Stimulated activated naive B cell treated with anti-CD40 and anti-IgM and Interleukin-4, amounts not matched to agents 10 μg/mL and 1 μg/mL and 100 μg/mL, for 72 hours (primary cell): Measurements from ENCODE around the gene GPRIN3.
"Not testable (repeated sequence)": the region's sequence is repeated elsewhere in the genome, so short reads cannot be mapped to it uniquely, and the experiment has no call there.

ENCODE experiments used
- ATAC-seq, 2 donors: fragments of 150-1000 bp; cut with Tn5 transposase; replicated peaks; 2 replicates each; pipeline ENCODE4 v1.10.0; 2021; ENCODE audit warnings: moderate library complexity in 1 of 2
- DNase-seq: peaks from one replicate; pipeline ENCODE4 v3.0.0; 2021
- H3K27ac Mint-ChIP-seq: one replicate; pipeline ENCODE4 v1.8.0; 2022; ENCODE audit warnings: mild to moderate bottlenecking, mixed read lengths
- H3K27me3 Mint-ChIP-seq, 2 donors: one replicate each; pipeline ENCODE4 v1.8.0; 2022; ENCODE audit warnings: mixed read lengths in 2 of 2
- H3K36me3 Mint-ChIP-seq, 2 donors: one replicate each; pipeline ENCODE4 v1.8.0; 2022; ENCODE audit warnings: mixed read lengths in 2 of 2, mild to moderate bottlenecking in 1 of 2
- H3K4me1 Mint-ChIP-seq, 2 donors: one replicate each; pipeline ENCODE4 v1.8.0; 2022; ENCODE audit warnings: mixed read lengths in 2 of 2, mild to moderate bottlenecking in 1 of 2
- H3K4me3 Mint-ChIP-seq, 2 donors: one replicate each; pipeline ENCODE4 v1.8.0; 2022; ENCODE audit warnings: mild to moderate bottlenecking in 2 of 2, mixed read lengths in 2 of 2, moderate library complexity in 1 of 2
- H3K9me3 Mint-ChIP-seq, 2 donors: one replicate each; pipeline ENCODE4 v1.8.0; 2022; ENCODE audit warnings: mixed read lengths in 2 of 2, mild to moderate bottlenecking in 1 of 2

The GPRIN3 gene

GRCh38 chr4:89254347-89254746 is 53.3 kb downstream of the GPRIN3 start:
- not testable (repeated sequence) for H3K4me1 Mint-ChIP-seq, H3K4me3 Mint-ChIP-seq, H3K36me3 Mint-ChIP-seq, H3K27ac Mint-ChIP-seq, ATAC-seq, H3K9me3 Mint-ChIP-seq, DNase-seq
- H3K27me3 Mint-ChIP-seq: peaks cover 6 to 11% of the 10 kb centered on the region in 2 donors

GRCh38 chr4:89253935-89254334 is 53.7 kb downstream of the GPRIN3 start:
- no peaks in the 10 kb centered on the region for H3K36me3 Mint-ChIP-seq
- no peaks in the 10 kb centered on the region for H3K9me3 Mint-ChIP-seq
- H3K27me3 Mint-ChIP-seq: peaks cover 6 to 11% of the 10 kb centered on the region in 2 donors
- ATAC-seq (no peak), DNase-seq (no peak)
- no peak overlapping the region for H3K4me3 Mint-ChIP-seq
- H3K4me1 Mint-ChIP-seq: peaks cover 0 to 3% of the 10 kb centered on the region in 2 donors
- no peak overlapping the region for H3K27ac Mint-ChIP-seq

- no peak for DNase-seq
- H3K9me3 Mint-ChIP-seq: no peaks in the 10 kb centered on the region
- peaks cover 6 to 11% of the 10 kb centered on the region in 2 donors for H3K27me3 Mint-ChIP-seq
- no peaks in the 10 kb centered on the region for H3K36me3 Mint-ChIP-seq
- peaks cover 0 to 3% of the 10 kb centered on the region in 2 donors for H3K4me1 Mint-ChIP-seq
- H3K4me3 Mint-ChIP-seq: no peak overlapping the region
- H3K27ac Mint-ChIP-seq: no peak overlapping the region
- no peak for ATAC-seq
Observed at GRCh38 chr4:89253311-89253710, 54.3 kb downstream of the GPRIN3 start.

DNA sequence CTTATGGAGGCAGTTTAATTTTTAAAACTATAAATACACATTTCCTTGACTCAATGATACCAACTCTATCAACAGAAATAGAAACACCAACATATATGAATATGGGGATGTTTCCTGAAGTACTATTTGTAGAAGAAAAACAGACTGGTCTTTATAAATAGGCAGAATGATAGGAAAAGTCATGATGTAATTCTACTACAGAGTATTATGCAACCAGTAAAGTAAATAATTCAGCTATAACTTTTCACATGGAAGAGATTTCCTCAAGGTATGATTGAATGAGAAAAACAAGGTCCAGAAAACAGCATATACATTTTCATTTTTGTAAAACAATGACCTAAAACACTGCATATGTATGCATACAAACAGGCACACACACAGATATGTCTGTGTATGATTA is 56.2 kb downstream of the GPRIN3 start:
- Mint-ChIP-seq H3K36me3 (no peaks in the 10 kb centered on the region), H3K4me3 (no peak overlapping the region), H3K27me3 (peaks cover 6 to 11% of the 10 kb centered on the region in 2 donors), H3K27ac (no peak overlapping the region), H3K4me1 (peaks cover 0 to 3% of the 10 kb centered on the region in 2 donors), H3K9me3 (no peaks in the 10 kb centered on the region)
- DNase-seq: no peak
- no peak for ATAC-seq

- Mint-ChIP-seq H3K9me3 (no peaks in the 10 kb centered on the region), H3K27me3 (peaks cover 4 to 10% of the 10 kb centered on the region in 2 donors), H3K4me1 (peaks cover 0 to 2% of the 10 kb centered on the region in 2 donors), H3K27ac (no peak overlapping the region), H3K4me3 (no peak overlapping the region), H3K36me3 (no peaks in the 10 kb centered on the region)
- ATAC-seq: no peak
- no peak for DNase-seq
Observed at GRCh38 chr4:89249716-89250361, 57.8 kb downstream of the GPRIN3 start.

GRCh38 chr4:89249313-89249712 is 58.3 kb downstream of the GPRIN3 start:
- H3K9me3 Mint-ChIP-seq: no peaks in the 10 kb centered on the region
- H3K27ac Mint-ChIP-seq: no peak overlapping the region
- H3K4me1 Mint-ChIP-seq: no peaks in the 10 kb centered on the region
- DNase-seq: no peak
- no peak for ATAC-seq
- no peaks in the 10 kb centered on the region for H3K36me3 Mint-ChIP-seq
- H3K4me3 Mint-ChIP-seq: no peak overlapping the region
- peaks cover 0 to 7% of the 10 kb centered on the region in 2 donors for H3K27me3 Mint-ChIP-seq

GRCh38 chr4:89248879-89249281 is 58.7 kb downstream of the GPRIN3 start:
- Mint-ChIP-seq H3K27ac (no peak overlapping the region), H3K9me3 (no peaks in the 10 kb centered on the region), H3K4me1 (no peaks in the 10 kb centered on the region), H3K36me3 (no peaks in the 10 kb centered on the region), H3K4me3 (no peak overlapping the region), H3K27me3 (peaks cover 0 to 2% of the 10 kb centered on the region in 2 donors)
- no peak for ATAC-seq
- DNase-seq: no peak

DNA sequence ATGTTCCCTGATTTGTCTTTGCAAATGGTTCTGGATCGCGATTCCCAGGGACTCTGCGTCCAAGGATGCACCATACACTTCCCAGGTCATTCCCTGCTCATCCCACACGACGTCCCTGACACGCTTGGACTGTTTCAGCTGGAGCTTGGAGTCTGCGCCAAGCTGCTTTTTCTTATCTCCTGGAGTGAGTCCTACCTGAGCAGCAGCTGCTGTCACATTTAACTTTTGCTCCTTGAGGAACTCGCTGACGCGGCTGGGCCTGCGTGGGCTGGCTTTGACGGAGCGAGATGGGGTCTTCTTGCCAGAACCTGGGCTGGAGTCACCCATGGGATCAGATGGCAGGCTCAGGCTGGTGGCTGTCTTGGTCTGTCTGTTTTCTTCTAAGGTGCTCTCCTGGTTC is 59.6 kb downstream of the GPRIN3 start:
- Mint-ChIP-seq H3K27me3 (no peaks in the 10 kb centered on the region), H3K36me3 (no peaks in the 10 kb centered on the region)

GRCh38 chr4:89245459-89245858 is 62.1 kb downstream of the GPRIN3 start:
- no peaks in the 10 kb centered on the region for H3K27me3 Mint-ChIP-seq
- H3K36me3 Mint-ChIP-seq: no peaks in the 10 kb centered on the region
- H3K4me3 Mint-ChIP-seq: no peak overlapping the region
- no peak for DNase-seq
- no peak overlapping the region for H3K27ac Mint-ChIP-seq
- H3K4me1 Mint-ChIP-seq: no peaks in the 10 kb centered on the region
- ATAC-seq: no peak
- no peaks in the 10 kb centered on the region for H3K9me3 Mint-ChIP-seq

More for the DNA sequence above, 59.6 kb downstream of the GPRIN3 start:
- no peaks in the 10 kb centered on the region for H3K4me1 Mint-ChIP-seq
- no peak for DNase-seq
- H3K27ac Mint-ChIP-seq: no peak overlapping the region
- no peaks in the 10 kb centered on the region for H3K9me3 Mint-ChIP-seq
- ATAC-seq: no peak
- no peak overlapping the region for H3K4me3 Mint-ChIP-seq

- Mint-ChIP-seq H3K4me1 (no peaks in the 10 kb centered on the region), H3K27me3 (no peaks in the 10 kb centered on the region), H3K9me3 (no peaks in the 10 kb centered on the region), H3K27ac (no peak overlapping the region), H3K4me3 (no peak overlapping the region), H3K36me3 (no peaks in the 10 kb centered on the region)
- no peak for ATAC-seq
- no peak for DNase-seq
Observed at GRCh38 chr4:89243733-89244252, 63.8 kb downstream of the GPRIN3 start.

DNA sequence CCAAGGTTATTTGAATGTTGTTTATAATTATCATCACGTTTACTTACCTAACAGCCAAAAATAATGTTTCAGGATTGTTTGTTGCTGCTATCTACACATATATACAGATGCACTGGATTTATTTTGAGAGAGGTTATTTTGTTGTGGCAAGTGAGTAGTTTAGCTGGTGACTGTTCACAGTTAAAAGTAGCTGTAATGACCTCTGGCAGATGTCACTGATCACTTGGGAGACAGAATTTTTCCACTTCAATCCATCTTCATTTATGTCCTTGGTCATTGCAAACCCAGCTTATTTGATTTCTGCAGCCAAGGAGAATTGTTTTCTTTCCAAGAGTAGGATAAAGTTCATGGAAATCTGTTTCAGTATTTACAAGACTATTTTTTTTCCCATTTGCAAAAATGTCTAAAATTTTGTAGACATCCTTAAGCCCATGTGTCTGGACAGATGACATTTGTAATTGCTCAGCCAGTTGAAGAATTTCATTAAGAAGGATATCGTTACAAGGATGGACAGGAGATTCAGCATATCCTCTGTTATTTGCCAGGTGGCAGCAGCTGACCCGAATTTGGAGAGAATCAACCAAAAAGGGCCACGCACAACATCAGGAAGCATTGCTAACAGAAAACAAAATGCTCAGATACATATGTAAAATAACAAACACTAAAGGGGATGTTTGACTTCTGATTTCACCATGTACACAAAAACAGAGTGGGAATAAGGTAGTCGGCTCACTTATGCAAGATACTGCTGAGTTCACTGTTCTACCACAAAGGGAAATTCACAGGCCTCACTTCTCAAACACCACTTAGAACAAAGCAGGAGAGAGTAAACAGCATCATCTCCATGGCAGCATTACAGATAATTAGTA is 64.5 kb downstream of the GPRIN3 start:
- Mint-ChIP-seq H3K36me3 (no peaks in the 10 kb centered on the region), H3K9me3 (no peaks in the 10 kb centered on the region), H3K27me3 (no peaks in the 10 kb centered on the region), H3K4me3 (no peak overlapping the region), H3K27ac (no peak overlapping the region), H3K4me1 (no peaks in the 10 kb centered on the region)
- peak in 1 of 2 donors; percentile 29 for ATAC-seq
- DNase-seq: no peak

DNA sequence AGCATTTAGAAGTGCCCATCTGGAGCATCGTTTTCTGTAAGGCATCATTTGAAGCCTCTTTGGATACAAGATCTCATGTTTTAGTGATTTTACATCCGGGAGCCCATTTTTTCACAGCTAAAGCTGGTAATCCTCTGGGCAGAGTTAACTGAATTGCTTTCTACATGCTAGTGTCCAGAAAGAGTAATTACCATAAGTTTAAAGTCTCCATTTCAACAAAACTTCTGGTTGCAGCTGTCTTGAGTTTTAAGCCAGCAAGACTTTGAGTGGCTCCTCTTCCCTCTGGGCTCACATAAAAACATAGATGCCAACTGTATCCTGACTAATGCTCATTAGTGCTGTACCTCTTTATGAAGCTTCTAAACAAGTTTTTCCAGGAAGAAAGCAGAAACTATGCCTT is 65.4 kb downstream of the GPRIN3 start:
- Mint-ChIP-seq H3K9me3 (no peaks in the 10 kb centered on the region), H3K36me3 (no peaks in the 10 kb centered on the region), H3K4me1 (no peaks in the 10 kb centered on the region), H3K27me3 (no peaks in the 10 kb centered on the region), H3K4me3 (no peak overlapping the region), H3K27ac (no peak overlapping the region)
- DNase-seq: no peak
- ATAC-seq: no peak

DNA sequence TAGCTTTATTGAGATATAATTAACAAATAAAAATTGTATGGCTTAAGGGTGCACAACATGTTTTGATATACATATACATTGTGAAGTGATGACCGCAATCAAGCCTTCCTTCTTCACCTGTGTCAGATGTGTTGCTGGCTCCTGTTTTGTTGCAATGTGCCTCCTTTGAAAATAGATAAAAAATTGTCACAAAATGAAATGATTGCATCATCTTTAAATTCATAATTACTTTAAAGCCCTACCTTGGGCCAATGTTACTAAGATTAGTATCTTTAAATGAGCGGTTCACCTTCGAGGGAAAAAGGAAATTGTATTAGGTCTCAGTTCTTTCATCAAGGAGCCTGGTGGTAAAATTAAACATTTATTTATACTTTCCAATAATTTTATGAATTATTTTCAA is 77.3 kb downstream of the GPRIN3 start:
- ATAC-seq (no peak), DNase-seq (no peak)
- Mint-ChIP-seq H3K4me3 (no peak overlapping the region), H3K4me1 (peaks cover 3 to 6% of the 10 kb centered on the region in 2 donors), H3K27ac (no peak overlapping the region), H3K9me3 (peaks cover 4 to 8% of the 10 kb centered on the region in 2 donors), H3K27me3 (no peaks in the 10 kb centered on the region), H3K36me3 (peaks cover 0 to 3% of the 10 kb centered on the region in 2 donors)

- no peak overlapping the region for H3K4me3 Mint-ChIP-seq
- H3K36me3 Mint-ChIP-seq: no peaks in the 10 kb centered on the region
- peaks cover 0 to 2% of the 10 kb centered on the region in 2 donors for H3K9me3 Mint-ChIP-seq
- ATAC-seq: peak; percentile 92 to 94
- H3K27me3 Mint-ChIP-seq: peaks cover 0 to 4% of the 10 kb centered on the region in 2 donors
- H3K27ac Mint-ChIP-seq: no peak overlapping the region
- peak; percentile 46 for DNase-seq
- H3K4me1 Mint-ChIP-seq: peaks cover 6% of the 10 kb centered on the region in 2 donors
Observed at GRCh38 chr4:89226665-89227574, 80.7 kb downstream of the GPRIN3 start.
